ENCODE data around the gene CLIC3. TPM values are rescaled to one million over a fixed set of nuclear protein-coding genes. Genes with fewer than 3 reads are reported as not detected.

The CLIC3 gene
- total and polyA plus RNA-seq, 4 donors = 17.2 to 115 (median 81.1) TPM

DNA sequence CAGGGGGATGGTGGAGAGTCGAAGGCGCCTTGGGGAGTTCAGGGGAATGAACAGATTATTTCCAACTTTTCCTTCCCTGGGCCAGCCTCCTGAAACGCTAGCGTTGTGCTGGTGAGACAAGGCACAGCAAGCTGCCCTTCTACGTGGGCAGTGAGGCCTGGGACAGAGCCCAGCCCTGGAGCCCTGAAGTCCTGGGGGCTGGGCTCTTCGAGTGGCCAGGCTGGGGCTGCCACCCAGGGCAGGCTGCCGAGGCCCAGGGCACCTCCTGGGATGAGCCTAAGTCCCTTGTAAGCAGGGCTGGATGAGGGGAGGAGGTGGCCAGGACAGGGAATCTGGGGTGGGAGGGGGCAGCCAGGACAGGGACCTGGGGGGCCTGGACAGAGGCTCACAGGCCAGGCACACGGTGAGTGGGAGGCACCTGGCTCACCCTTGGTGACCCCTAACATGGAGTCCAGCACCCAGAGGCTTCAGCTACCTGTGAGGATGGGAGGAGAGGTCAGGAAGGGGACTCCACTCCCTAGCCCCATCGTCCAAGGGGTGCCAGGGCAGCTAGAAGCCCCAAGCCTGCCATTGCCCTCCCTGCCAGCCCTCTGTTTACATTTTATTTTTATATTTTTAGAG, 45.6 kb downstream of the CLIC3 start:
- Histone ChIP-seq H3K36me3 (ENCODE audit: control insufficient read depth in 4 of 4, insufficient read depth in 4 of 4, low read length in 4 of 4) (no peaks in the 10 kb centered on the region), H3K4me3 (no peak overlapping the region), H3K9me3 (ENCODE audit: control insufficient read depth in 4 of 4, insufficient read depth in 3 of 4, low read length in 3 of 4) (no peaks in the 10 kb centered on the region), H3K9ac (ENCODE audit: insufficient read depth in 1 of 2, low read length in 2 of 2) (peak overlapping the region in 1 of 2 donors; percentile 46), H3K27ac (ENCODE audit: low read depth in 1 of 2, low read length in 1 of 2) (peak overlapping the region; percentile 88 to 90), H3K4me1 (ENCODE audit: control insufficient read depth in 5 of 5, insufficient read depth in 5 of 5, low read length in 5 of 5) (peaks cover 0 to 17% (median 8%) of the 10 kb centered on the region in 5 donors), H3K27me3 (ENCODE audit: control insufficient read depth in 3 of 3, insufficient read depth in 3 of 3, low read length in 2 of 3) (no peaks in the 10 kb centered on the region)
- 48 to 58% methylated on average over 9 of the region's 9 CpGs for WGBS, 2 donors
- TF ChIP-seq, protein P1, sequence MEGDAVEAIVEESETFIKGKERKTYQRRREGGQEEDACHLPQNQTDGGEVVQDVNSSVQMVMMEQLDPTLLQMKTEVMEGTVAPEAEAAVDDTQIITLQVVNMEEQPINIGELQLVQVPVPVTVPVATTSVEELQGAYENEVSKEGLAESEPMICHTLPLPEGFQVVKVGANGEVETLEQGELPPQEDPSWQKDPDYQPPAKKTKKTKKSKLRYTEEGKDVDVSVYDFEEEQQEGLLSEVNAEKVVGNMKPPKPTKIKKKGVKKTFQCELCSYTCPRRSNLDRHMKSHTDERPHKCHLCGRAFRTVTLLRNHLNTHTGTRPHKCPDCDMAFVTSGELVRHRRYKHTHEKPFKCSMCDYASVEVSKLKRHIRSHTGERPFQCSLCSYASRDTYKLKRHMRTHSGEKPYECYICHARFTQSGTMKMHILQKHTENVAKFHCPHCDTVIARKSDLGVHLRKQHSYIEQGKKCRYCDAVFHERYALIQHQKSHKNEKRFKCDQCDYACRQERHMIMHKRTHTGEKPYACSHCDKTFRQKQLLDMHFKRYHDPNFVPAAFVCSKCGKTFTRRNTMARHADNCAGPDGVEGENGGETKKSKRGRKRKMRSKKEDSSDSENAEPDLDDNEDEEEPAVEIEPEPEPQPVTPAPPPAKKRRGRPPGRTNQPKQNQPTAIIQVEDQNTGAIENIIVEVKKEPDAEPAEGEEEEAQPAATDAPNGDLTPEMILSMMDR (IDR thresholded peaks at IDR 0.05; ENCODE audit: control extremely low read depth, extremely low read depth) = no peak
- DNase-seq (no peak), ATAC-seq (ENCODE audit: insufficient read depth, low FRiP score) (no peak)

GRCh38 chr9:136949817-136950655, 46.3 kb downstream of the CLIC3 start:
- Histone ChIP-seq H3K36me3 (ENCODE audit: control insufficient read depth in 4 of 4, insufficient read depth in 4 of 4, low read length in 4 of 4) (no peaks in the 10 kb centered on the region), H3K9ac (ENCODE audit: insufficient read depth in 1 of 2, low read length in 2 of 2) (peak overlapping the region in 1 of 2 donors; percentile 46), H3K27ac (ENCODE audit: low read depth in 1 of 2, low read length in 1 of 2) (peak overlapping the region; percentile 88 to 90), H3K4me1 (ENCODE audit: control insufficient read depth in 5 of 5, insufficient read depth in 5 of 5, low read length in 5 of 5) (peaks cover 0 to 17% (median 8%) of the 10 kb centered on the region in 5 donors), H3K4me3 (peak overlapping the region; percentile 64), H3K9me3 (ENCODE audit: control insufficient read depth in 4 of 4, insufficient read depth in 3 of 4, low read length in 3 of 4) (no peaks in the 10 kb centered on the region), H3K27me3 (ENCODE audit: control insufficient read depth in 3 of 3, insufficient read depth in 3 of 3, low read length in 2 of 3) (no peaks in the 10 kb centered on the region)
- DNase-seq (peak; percentile 82 to 89 (median 89)), ATAC-seq (ENCODE audit: insufficient read depth, low FRiP score) (peak; percentile 79)
- 4 to 8% methylated on average over 50 to 63 of the region's 63 CpGs for WGBS, 2 donors
- TF ChIP-seq, protein P1 (IDR thresholded peaks at IDR 0.05; ENCODE audit: control extremely low read depth, extremely low read depth) = no peak

- Histone ChIP-seq H3K27ac (ENCODE audit: low read depth in 1 of 2, low read length in 1 of 2) (peak overlapping the region; percentile 88 to 90), H3K9ac (ENCODE audit: insufficient read depth in 1 of 2, low read length in 2 of 2) (no peak overlapping the region), H3K4me3 (peak overlapping the region; percentile 64), H3K4me1 (ENCODE audit: control insufficient read depth in 5 of 5, insufficient read depth in 5 of 5, low read length in 5 of 5) (peaks cover 0 to 17% (median 8%) of the 10 kb centered on the region in 5 donors), H3K36me3 (ENCODE audit: control insufficient read depth in 4 of 4, insufficient read depth in 4 of 4, low read length in 4 of 4) (no peaks in the 10 kb centered on the region), H3K27me3 (ENCODE audit: control insufficient read depth in 3 of 3, insufficient read depth in 3 of 3, low read length in 2 of 3) (no peaks in the 10 kb centered on the region), H3K9me3 (ENCODE audit: control insufficient read depth in 4 of 4, insufficient read depth in 3 of 4, low read length in 3 of 4) (no peaks in the 10 kb centered on the region)
- TF ChIP-seq, protein P1 (IDR thresholded peaks at IDR 0.05; ENCODE audit: control extremely low read depth, extremely low read depth) = no peak
- ATAC-seq (ENCODE audit: insufficient read depth, low FRiP score) (no peak), DNase-seq (no peak)
- 14 to 16% methylated on average over 19 to 22 of the region's 22 CpGs for WGBS, 2 donors
Measured at GRCh38 chr9:136949239-136949816, 47.0 kb downstream of the CLIC3 start.

Data from lung (tissue), 12 donors.